ENCODE data around the gene NANOS3.

Gene NANOS3

GRCh38 chr19:13876834-13877233, at the start of gene NANOS3:
TSS of gene NANOS3 (plus strand) at chr19:13877134. CDS start at chr19:13877249, 115 bp downstream.
- DNase-seq = no peak

GRCh38 chr19:13827656-13828055, 49.3 kb upstream of the NANOS3 start:
- DNase-seq = no peak

- DNase-seq = no peak
Observed at GRCh38 chr19:13830114-13830740, 46.7 kb upstream of the NANOS3 start.

GRCh38 chr19:13830741-13831536, 46.0 kb upstream of the NANOS3 start:
- DNase-seq = no peak

- DNase-seq = no peak
Observed at GRCh38 chr19:13831537-13832467, 45.1 kb upstream of the NANOS3 start.

GRCh38 chr19:13833330-13834243, 43.3 kb upstream of the NANOS3 start:
- peak in 55 of 56 donors; percentile 24 to 92 (median 76) for DNase-seq

GRCh38 chr19:13834244-13835069, 42.5 kb upstream of the NANOS3 start:
- no peak for DNase-seq

- DNase-seq = no peak
Observed at GRCh38 chr19:13835791-13836723, 40.9 kb upstream of the NANOS3 start.

GRCh38 chr19:13838435-13839129, 38.4 kb upstream of the NANOS3 start:
- DNase-seq = no peak

GRCh38 chr19:13839130-13839937, 37.6 kb upstream of the NANOS3 start:
- peak in 17 of 56 donors; percentile 12 to 51 (median 23) for DNase-seq

- DNase-seq = no peak
Observed at GRCh38 chr19:13839938-13840304, 37.0 kb upstream of the NANOS3 start.

- DNase-seq = no peak
Observed at GRCh38 chr19:13840305-13841085, 36.4 kb upstream of the NANOS3 start.

GRCh38 chr19:13841086-13841961, 35.6 kb upstream of the NANOS3 start:
- DNase-seq = peak in 1 of 56 donors; percentile 27

- DNase-seq = no peak
Observed at GRCh38 chr19:13841962-13842290, 35.0 kb upstream of the NANOS3 start.

Data from nucleus accumbens (tissue), 56 donors.